IMR-90 (cell line): Measurements from ENCODE around the gene BMPER. TPM values are rescaled to one million over a fixed set of nuclear protein-coding genes. Genes with fewer than 3 reads are reported as not detected.

Experiments
- ATAC-seq: fragments of 200-7000 bp; cut with Tn5 transposase; 2 replicates; pipeline ENCODE4 v1.9.1; 2020; ENCODE audit warnings: low read depth, mild to moderate bottlenecking, moderate library complexity
- BruUV-seq: library from RNA; stranded (reverse); fragments of 400-500 nt; replicated peaks from 2 replicates; lab custom pipeline; 2021; lab: Mats Ljungman, UMichigan
- CTCF ChIA-PET: fragments of 300-600 bp; formaldehyde crosslinking; extraction: SDS; loops from one replicate; lab custom pipeline; 2021; ENCODE audit warnings: antibody characterized with exemption; lab: Yijun Ruan, JAX
- POLR2A ChIA-PET: fragments of 300-600 bp; sonication (Branson Sonifier 250); formaldehyde crosslinking; loops from one replicate; lab custom pipeline; 2022; ENCODE audit warnings: antibody characterized with exemption; ENCODE audit not compliant: unreplicated experiment; lab: Charles Lee
- DNase-seq: peaks from one replicate; pipeline ENCODE4 v3.0.0; 2013
- H2AFZ ChIP-seq: replicated peaks from 2 replicates; pipeline ENCODE3; 2013; ENCODE audit warnings: low read length, mild to moderate bottlenecking; ENCODE audit not compliant: poor library complexity
- H2AK5ac ChIP-seq: 2 replicates; pipeline ENCODE4 v1.6.1; 2013; ENCODE audit warnings: low read depth, low read length, inconsistent platforms
- H2AK9ac ChIP-seq: replicated peaks from 2 replicates; pipeline ENCODE3; 2013; ENCODE audit warnings: mild to moderate bottlenecking, low read depth, low read length, moderate library complexity; ENCODE audit not compliant: poor library complexity
- H2BK120ac ChIP-seq: 2 replicates; pipeline ENCODE4 v1.6.1; 2013; ENCODE audit warnings: low read depth, low read length, inconsistent platforms
- H2BK15ac ChIP-seq: 3 replicates; pipeline ENCODE4 v1.6.1; 2013; ENCODE audit warnings: low read depth, low read length, inconsistent platforms
- H2BK20ac ChIP-seq: 2 replicates; pipeline ENCODE4 v1.6.1; 2013; ENCODE audit warnings: low read depth, mild to moderate bottlenecking, inconsistent platforms, low read length, moderate library complexity
- H2BK5ac ChIP-seq: 2 replicates; pipeline ENCODE4 v1.6.1; 2013; ENCODE audit warnings: mild to moderate bottlenecking, low read depth, low read length, inconsistent platforms; ENCODE audit not compliant: poor library complexity, severe bottlenecking
- H3K14ac ChIP-seq: replicated peaks from 2 replicates; pipeline ENCODE4 v1.6.1; 2013; ENCODE audit warnings: low read depth, low read length, inconsistent platforms
- H3K18ac ChIP-seq: 2 replicates; pipeline ENCODE4 v1.6.1; 2013; ENCODE audit warnings: low read depth, low read length, control low read depth
- H3K23ac ChIP-seq: 2 replicates; pipeline ENCODE4 v1.6.1; 2013; ENCODE audit warnings: low read depth, low read length, inconsistent platforms
- H3K27ac ChIP-seq: 2 replicates; pipeline ENCODE4 v1.5.1; 2013; ENCODE audit warnings: mild to moderate bottlenecking, control low read depth, low read length; ENCODE audit not compliant: insufficient read depth
- H3K27me3 ChIP-seq: 2 replicates; pipeline ENCODE4 v1.6.1; 2013; ENCODE audit warnings: low read length; ENCODE audit not compliant: control insufficient read depth, insufficient read depth
- H3K36me3 ChIP-seq: 2 replicates; pipeline ENCODE4 v1.6.1; 2013; ENCODE audit warnings: low read length, mixed read lengths; ENCODE audit not compliant: control insufficient read depth, insufficient read depth
- H3K4ac ChIP-seq: 2 replicates; pipeline ENCODE4 v1.6.1; 2013; ENCODE audit warnings: low read depth, low read length, inconsistent platforms
- H3K4me1 ChIP-seq: 2 replicates; pipeline ENCODE4 v1.6.1; 2013; ENCODE audit warnings: low read length, mixed read lengths; ENCODE audit not compliant: control insufficient read depth, insufficient read depth
- H3K4me2 ChIP-seq: 2 replicates; pipeline ENCODE4 v1.6.1; 2013; ENCODE audit warnings: low read depth, mild to moderate bottlenecking, control low read depth, low read length, moderate library complexity
- H3K4me3 ChIP-seq: 2 replicates; pipeline ENCODE4 v1.5.1; 2013; ENCODE audit warnings: low read depth, mild to moderate bottlenecking, control low read depth, low read length, moderate library complexity; ENCODE audit not compliant: insufficient read depth
- H3K56ac ChIP-seq: 2 replicates; pipeline ENCODE4 v1.6.1; 2013; ENCODE audit warnings: low read length, inconsistent platforms; ENCODE audit not compliant: insufficient read depth; ENCODE audit errors: extremely low read depth
- H3K79me1 ChIP-seq, 2 experiments: 2 replicates each; pipeline ENCODE4 v1.6.1; 2013; ENCODE audit warnings: low read length in 2 of 2, inconsistent platforms in 1 of 2, low read depth in 1 of 2
- H3K9ac ChIP-seq: 2 replicates; pipeline ENCODE4 v1.6.1; 2013; ENCODE audit warnings: low read depth, low read length, control low read depth
- H3K9me1 ChIP-seq: 2 replicates; pipeline ENCODE4 v1.6.1; 2013; ENCODE audit warnings: low read length, inconsistent platforms; ENCODE audit not compliant: insufficient read depth
- H3K9me3 ChIP-seq: 2 replicates; pipeline ENCODE4 v1.6.1; 2013; ENCODE audit warnings: low read length; ENCODE audit not compliant: control insufficient read depth, insufficient read depth
- H4K20me1 ChIP-seq: 2 replicates; pipeline ENCODE4 v1.6.1; 2013; ENCODE audit warnings: low read length, inconsistent platforms; ENCODE audit not compliant: insufficient read depth
- H4K5ac ChIP-seq: 2 replicates; pipeline ENCODE4 v1.6.1; 2013; ENCODE audit warnings: mild to moderate bottlenecking, low read depth, low read length, control low read depth
- H4K8ac ChIP-seq, 2 experiments: 2 replicates each; pipeline ENCODE4 v1.6.1; 2013; ENCODE audit warnings: low read depth in 2 of 2, low read length in 2 of 2, control low read depth in 1 of 2, inconsistent platforms in 1 of 2
- H4K91ac ChIP-seq: 2 replicates; pipeline ENCODE4 v1.6.1; 2013; ENCODE audit warnings: low read depth, low read length, inconsistent platforms; ENCODE audit not compliant: insufficient read depth
- BHLHE40 ChIP-seq: fragments of 150-350 bp; IDR thresholded peaks from 2 replicates; pipeline ENCODE4 v1.6.1; 2016; ENCODE audit warnings: mild to moderate bottlenecking, low read depth, low read length
- FOS ChIP-seq: fragments of 150-350 bp; IDR thresholded peaks from 2 replicates; pipeline ENCODE4 v1.6.1; 2016; ENCODE audit warnings: low read depth, low read length
- MAZ ChIP-seq: IDR thresholded peaks from 2 replicates; pipeline ENCODE4 v1.6.1; 2012; ENCODE audit warnings: low read depth, mild to moderate bottlenecking, low read length, improper control_type of control experiment, moderate library complexity, borderline replicate concordance
- NFE2L2 ChIP-seq: fragments of 150-350 bp; IDR thresholded peaks from 2 replicates; pipeline ENCODE4 v1.6.1; 2016; ENCODE audit warnings: low read depth, mild to moderate bottlenecking, low read length
- POLR2A ChIP-seq: IDR thresholded peaks from 2 replicates; pipeline ENCODE4 v1.6.1; 2012; ENCODE audit warnings: mild to moderate bottlenecking, low read depth, low read length
- RAD21 ChIP-seq: IDR thresholded peaks from 2 replicates; pipeline ENCODE4 v1.6.1; 2012; ENCODE audit warnings: low read length, improper control_type of control experiment
- USF2 ChIP-seq: fragments of 150-350 bp; IDR thresholded peaks from 2 replicates; pipeline ENCODE4 v1.6.1; 2017; ENCODE audit warnings: mild to moderate bottlenecking, antibody characterized with exemption, low read length, low read depth
- WGBS, 2 experiments: methylation state at CpG; one replicate each; pipeline versions ENCODE4 v1.1.5 to v1.1.7; 2013; ENCODE audit warnings: missing lambda C conversion rate in 2 of 2; ENCODE audit not compliant: insufficient read length in 1 of 2; ENCODE audit errors: extremely low coverage in 2 of 2; 5-methylcytosine and 5-hydroxymethylcytosine counted together
- dilution Hi-C: fragments of 300-500 bp; cut with HindIII; formaldehyde crosslinking; loops from one replicate; pipeline ENCODE4 v1.14.3; 2018; ENCODE audit warnings: low sequenced_read_pairs; ENCODE audit not compliant: unreplicated experiment
- in situ Hi-C: fragments of 300-500 bp; cut with MboI; formaldehyde crosslinking; loops from 3 replicates; pipeline ENCODE4 v1.14.3; 2019; ENCODE audit warnings: low sequenced_read_pairs, inconsistent platforms, mixed read lengths
- intact Hi-C: fragments of 100-400 bp; cut with micrococcal nuclease; formaldehyde crosslinking; loops from 2 replicates; pipeline ENCODE4 v1.10.0; 2022
- polyA plus RNA-seq, 3 experiments: library from polyadenylated mRNA; depleted of rRNA; stranded (reverse); fragments of >200 nt; gene quantifications; 2 replicates each; pipeline ENCODE4 v1.2.3, GENCODE V29; 2012; ENCODE audit warnings: low replicate concordance in 1 of 3
- total RNA-seq: library from RNA; depleted of rRNA; stranded (reverse); fragments of >200 nt; gene quantifications from 2 replicates; pipeline ENCODE4 v1.2.3, GENCODE V29; 2012
- TF ChIP-seq, protein P1 (sequence below): conservative IDR thresholded peaks from 2 replicates; pipeline ENCODE4 v1.5.1; 2012; ENCODE audit warnings: mild to moderate bottlenecking, low read depth, low read length, improper control_type of control experiment

BMPER gene
- total and polyA plus RNA-seq, 2 of the 4 experiments (the other 2 are of a cell fraction): 6.2 to 7.9 TPM

GRCh38 chr7:33909755-33910154, 4.4 kb downstream of the BMPER start:
- H2BK5ac ChIP-seq: no peak overlapping the region
- no peaks in the 10 kb centered on the region for H3K9me1 ChIP-seq
- no peak overlapping the region for H2BK15ac ChIP-seq
- H4K20me1 ChIP-seq: no peaks in the 10 kb centered on the region
- H2BK120ac ChIP-seq: no peak overlapping the region
- H3K27ac ChIP-seq: no peak overlapping the region
- no peak overlapping the region for H3K4ac ChIP-seq
- H3K9ac ChIP-seq: no peak overlapping the region
- intact Hi-C loops (loop anchor here (5.0 kb wide), 3 partner anchors 168 to 722 kb away; no protein-coding TSS in a partner anchor), dilution Hi-C loops (no loop called here), in situ Hi-C loops (no loop called here)
- no peaks in the 10 kb centered on the region for H3K79me1 ChIP-seq
- H3K36me3 ChIP-seq: peaks cover 1% of the 10 kb centered on the region; the same call in 1 of the 2 replicates
- no peak overlapping the region for H4K8ac ChIP-seq
- H3K4me2 ChIP-seq: no peak overlapping the region
- no peak overlapping the region for H3K23ac ChIP-seq
- H2AK9ac ChIP-seq: no peak overlapping the region
- H2AK5ac ChIP-seq: no peak overlapping the region
- TF ChIP-seq, protein P1, sequence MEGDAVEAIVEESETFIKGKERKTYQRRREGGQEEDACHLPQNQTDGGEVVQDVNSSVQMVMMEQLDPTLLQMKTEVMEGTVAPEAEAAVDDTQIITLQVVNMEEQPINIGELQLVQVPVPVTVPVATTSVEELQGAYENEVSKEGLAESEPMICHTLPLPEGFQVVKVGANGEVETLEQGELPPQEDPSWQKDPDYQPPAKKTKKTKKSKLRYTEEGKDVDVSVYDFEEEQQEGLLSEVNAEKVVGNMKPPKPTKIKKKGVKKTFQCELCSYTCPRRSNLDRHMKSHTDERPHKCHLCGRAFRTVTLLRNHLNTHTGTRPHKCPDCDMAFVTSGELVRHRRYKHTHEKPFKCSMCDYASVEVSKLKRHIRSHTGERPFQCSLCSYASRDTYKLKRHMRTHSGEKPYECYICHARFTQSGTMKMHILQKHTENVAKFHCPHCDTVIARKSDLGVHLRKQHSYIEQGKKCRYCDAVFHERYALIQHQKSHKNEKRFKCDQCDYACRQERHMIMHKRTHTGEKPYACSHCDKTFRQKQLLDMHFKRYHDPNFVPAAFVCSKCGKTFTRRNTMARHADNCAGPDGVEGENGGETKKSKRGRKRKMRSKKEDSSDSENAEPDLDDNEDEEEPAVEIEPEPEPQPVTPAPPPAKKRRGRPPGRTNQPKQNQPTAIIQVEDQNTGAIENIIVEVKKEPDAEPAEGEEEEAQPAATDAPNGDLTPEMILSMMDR: no peak
- TF ChIP-seq BHLHE40: no peak
- TF ChIP-seq MAZ: no peak
- no peak for TF ChIP-seq POLR2A
- TF ChIP-seq NFE2L2: no peak
- TF ChIP-seq FOS: no peak
- no peak for TF ChIP-seq RAD21
- TF ChIP-seq USF2: no peak
- WGBS, 2 experiments: no CpG with 5 or more reads among the region's 2 CpGs
- ATAC-seq: no peak
- no peak overlapping the region for H3K14ac ChIP-seq
- no peaks in the 10 kb centered on the region; the same call in 1 of the 2 replicates for H3K4me1 ChIP-seq
- no peak overlapping the region for H3K18ac ChIP-seq
- CTCF ChIA-PET: interaction anchor here (1.1 to 1.4 kb wide), 3 partner anchors 15 to 23 kb away, joined by 3 to 11 read pairs (median 3); no protein-coding TSS in a partner anchor
- BruUV-seq: no TSS peak
- H3K27me3 ChIP-seq: no peaks in the 10 kb centered on the region
- H3K56ac ChIP-seq: no peak overlapping the region
- DNase-seq: no peak
- no peaks in the 10 kb centered on the region for H3K9me3 ChIP-seq
- POLR2A ChIA-PET: no interaction called here
- no peak overlapping the region for H4K5ac ChIP-seq
- no peak overlapping the region for H2BK20ac ChIP-seq
- H4K91ac ChIP-seq: no peak overlapping the region
- no peak overlapping the region for H2AFZ ChIP-seq
- H3K4me3 ChIP-seq: no peak overlapping the region
